Psoas muscle (tissue), 8 donors: ENCODE results near the gene SERHL2. TPM values are rescaled to one million over a fixed set of nuclear protein-coding genes. Genes with fewer than 3 reads are reported as not detected.
"Not testable (repeated sequence)": the region's sequence is repeated elsewhere in the genome, so short reads cannot be mapped to it uniquely, and the experiment has no call there.

ENCODE experiments used
- ATAC-seq, 4 donors: fragments of 200-7000 bp; cut with Tn5 transposase; one replicate each; pipeline ENCODE4 v1.9.1; 2020; ENCODE audit warnings: moderate library complexity in 3 of 4, mild to moderate bottlenecking in 2 of 4
- DNase-seq, 2 donors: peaks; one replicate each; pipeline ENCODE4 v3.0.0-alpha.2; 2020
- H3K27ac ChIP-seq: fragments of 200-600 bp; one replicate; pipeline ENCODE4 v1.8.0; 2022
- H3K27me3 ChIP-seq, 3 donors: fragments of 200-600 bp in 1 of 3; one replicate each; pipeline versions ENCODE4 v1.6.1 to v1.8.0; 2013 to 2022; ENCODE audit warnings: low read length in 2 of 3, mild to moderate bottlenecking in 2 of 3, moderate library complexity in 1 of 3; ENCODE audit not compliant: insufficient read depth in 3 of 3
- H3K36me3 ChIP-seq, 2 donors: fragments of 200-600 bp in 1 of 2; one replicate each; pipeline versions ENCODE4 v1.6.1 to v1.8.0; 2013 to 2022; ENCODE audit warnings: low read depth in 1 of 2, mild to moderate bottlenecking in 1 of 2, moderate library complexity in 1 of 2; ENCODE audit not compliant: insufficient read depth in 1 of 2
- H3K4me1 ChIP-seq: fragments of 200-600 bp; one replicate; pipeline ENCODE4 v1.8.0; 2022
- H3K4me3 ChIP-seq: fragments of 200-600 bp; one replicate; pipeline ENCODE4 v1.8.0; 2022; ENCODE audit warnings: mild to moderate bottlenecking
- H3K9me3 ChIP-seq: fragments of 200-600 bp; one replicate; pipeline ENCODE4 v1.8.0; 2022
- CTCF ChIP-seq: fragments of 200-600 bp; IDR thresholded peaks from one replicate; pipeline ENCODE4 v1.8.0; 2022; ENCODE audit warnings: antibody characterized with exemption
- WGBS, 3 donors: extraction: QIAGEN DNeasy Blood & Tissue Kit; methylation state at CpG; one replicate each; pipeline versions ENCODE4 v1.1.6 to v1.1.7; 2013; 5-methylcytosine and 5-hydroxymethylcytosine counted together
- intact Hi-C, 2 donors: fragments of 100-400 bp; cut with DNase I; formaldehyde crosslinking; loops; one replicate each; pipeline versions ENCODE4 v1.11.0 to v1.14.2; 2022
- polyA plus RNA-seq, 3 donors: library from polyadenylated mRNA; stranded (reverse); fragments of 200-250 nt; gene quantifications; one replicate each; pipeline ENCODE4 v1.2.3, GENCODE V29; 2013
- total RNA-seq, 4 donors: library from RNA; stranded (reverse); fragmentation: NEBNext Ultra II Directional in 2 of 4; extraction: Animal tissue kit (Norgen Biotek cat#: 25700) in 2 of 4; gene quantifications; one replicate each; pipeline versions ENCODE4 v1.2.1 to v1.2.4, GENCODE V29; 2021 to 2023
- donor health status: healthy with polysubstance abuse.
- donor health status: DM: no; HTN: no; CAD: no; lungs with moderate emphysema.
- donor health status: Bipolar disorder and iron deficiency.
- donor health status: healthy.
- donor health status: DM: yes; HTN: yes; CAD: no.
- donor health status: DM: no; HTN: no; CAD: no.
- donor health status: DM: no; HTN: no; CAD: no.
- donor health status: DM: yes; HTN: yes; CAD: no.

Gene SERHL2
- total and polyA plus RNA-seq, 7 donors = 0.82 to 1.6 (median 1.1) TPM

- no peaks in the 10 kb centered on the region for H3K27me3 ChIP-seq
- H3K36me3 ChIP-seq = no peaks in the 10 kb centered on the region
- no peak for DNase-seq
- intact Hi-C loops = no loop called here
- ATAC-seq = no peak
- H3K4me3 ChIP-seq = no peak overlapping the region
- H3K27ac ChIP-seq = no peak overlapping the region
- TF ChIP-seq CTCF = no peak
- 5 to 18% (median 7%) methylated on average over 2 of the region's 2 CpGs for WGBS, 3 donors
- no peaks in the 10 kb centered on the region for H3K4me1 ChIP-seq
- H3K9me3 ChIP-seq = no peaks in the 10 kb centered on the region
These were observed 9.1 kb upstream of the SERHL2 start for GRCh38 chr22:42544686-42545085.

- intact Hi-C loops = no loop called here
- Histone ChIP-seq H3K4me1 (no peaks in the 10 kb centered on the region), H3K27ac (no peak overlapping the region), H3K4me3 (no peak overlapping the region), H3K27me3 (no peaks in the 10 kb centered on the region), H3K9me3 (no peaks in the 10 kb centered on the region), H3K36me3 (no peaks in the 10 kb centered on the region)
- no peak for TF ChIP-seq CTCF
- ATAC-seq (no peak), DNase-seq (no peak)
- 65 to 69% (median 68%) methylated on average over 9 of the region's 9 CpGs for WGBS, 3 donors
These were observed 6.2 kb upstream of the SERHL2 start for GRCh38 chr22:42547562-42547961.

GRCh38 chr22:42548126-42548525 is 5.6 kb upstream of the SERHL2 start:
- ATAC-seq, H3K27me3 ChIP-seq, H3K4me3 ChIP-seq, H3K4me1 ChIP-seq, H3K36me3 ChIP-seq, H3K9me3 ChIP-seq, intact Hi-C loops, H3K27ac ChIP-seq, DNase-seq: not testable (repeated sequence)
- 63 to 74% (median 68%) methylated on average over 6 of the region's 6 CpGs for WGBS, 3 donors

GRCh38 chr22:42548597-42549330 is 5.0 kb upstream of the SERHL2 start:
- H3K27ac ChIP-seq = no peak overlapping the region
- intact Hi-C loops = no loop called here
- no peak for DNase-seq
- H3K4me1 ChIP-seq = peaks cover 5% of the 10 kb centered on the region
- no peak overlapping the region for H3K4me3 ChIP-seq
- no peak for ATAC-seq
- H3K9me3 ChIP-seq = no peaks in the 10 kb centered on the region
- no peaks in the 10 kb centered on the region for H3K27me3 ChIP-seq
- WGBS, 3 donors = 80 to 82% (median 81%) methylated on average over 19 of the region's 19 CpGs
- no peak for TF ChIP-seq CTCF
- H3K36me3 ChIP-seq = no peaks in the 10 kb centered on the region

- WGBS, 3 donors = 69 to 74% (median 74%) methylated on average over 11 of the region's 11 CpGs
- Histone ChIP-seq H3K27ac (no peak overlapping the region), H3K4me1 (peaks cover 5% of the 10 kb centered on the region), H3K9me3 (no peaks in the 10 kb centered on the region), H3K4me3 (no peak overlapping the region), H3K27me3 (no peaks in the 10 kb centered on the region), H3K36me3 (no peaks in the 10 kb centered on the region)
- TF ChIP-seq CTCF = no peak
- intact Hi-C loops = no loop called here
- no peak for ATAC-seq
- DNase-seq = no peak
These were observed 4.3 kb upstream of the SERHL2 start for GRCh38 chr22:42549331-42550060.

- 93 to 98% (median 93%) methylated on average over 6 of the region's 6 CpGs for WGBS, 3 donors
- not testable (repeated sequence) for DNase-seq, H3K27me3 ChIP-seq, ATAC-seq, H3K27ac ChIP-seq, H3K9me3 ChIP-seq, H3K4me3 ChIP-seq, H3K36me3 ChIP-seq, H3K4me1 ChIP-seq
- intact Hi-C loops = loop anchor here in 1 of 2 donors (2.0 kb wide), 1 partner anchor 19 kb away; no protein-coding TSS in a partner anchor
These were observed 1.5 kb upstream of the SERHL2 start for GRCh38 chr22:42552294-42552647.
